Ishikawa (cell line): ENCODE results near the gene SLC35B1.

ENCODE experiments used
- CEBPB ChIP-seq: IDR thresholded peaks from 2 replicates; pipeline ENCODE4 v1.6.1; 2012
- CREB1 ChIP-seq: IDR thresholded peaks from 2 replicates; pipeline ENCODE4 v1.6.1; 2012; ENCODE audit warnings: low read depth
- EGR1 ChIP-seq: IDR thresholded peaks from 2 replicates; pipeline ENCODE4 v1.6.1; 2012
- EP300 ChIP-seq: IDR thresholded peaks from 2 replicates; pipeline ENCODE4 v1.6.1; 2012; ENCODE audit warnings: borderline replicate concordance
- FOXM1 ChIP-seq: IDR thresholded peaks from 2 replicates; pipeline ENCODE4 v1.6.1; 2012; ENCODE audit warnings: low read depth, borderline replicate concordance
- MAX ChIP-seq: IDR thresholded peaks from 2 replicates; pipeline ENCODE4 v1.6.1; 2012
- NFIC ChIP-seq: IDR thresholded peaks from 2 replicates; pipeline ENCODE4 v1.6.1; 2012
- RAD21 ChIP-seq: IDR thresholded peaks from 2 replicates; pipeline ENCODE4 v1.6.1; 2012; ENCODE audit warnings: low read depth
- REST ChIP-seq: IDR thresholded peaks from 2 replicates; pipeline ENCODE4 v1.6.1; 2012; ENCODE audit warnings: low read depth, mild to moderate bottlenecking
- TAF1 ChIP-seq: IDR thresholded peaks from 2 replicates; pipeline ENCODE4 v1.6.1; 2012; ENCODE audit warnings: low read depth, mild to moderate bottlenecking
- TCF12 ChIP-seq: IDR thresholded peaks from 2 replicates; pipeline ENCODE4 v1.6.1; 2012; ENCODE audit warnings: low read depth
- TEAD4 ChIP-seq: IDR thresholded peaks from 2 replicates; pipeline ENCODE4 v1.6.1; 2012
- USF1 ChIP-seq: IDR thresholded peaks from 2 replicates; pipeline ENCODE4 v1.6.1; 2012
- YY1 ChIP-seq: IDR thresholded peaks from 2 replicates; pipeline ENCODE4 v1.6.1; 2012; ENCODE audit warnings: low read depth
- ZBTB7A ChIP-seq: IDR thresholded peaks from 2 replicates; pipeline ENCODE4 v1.6.1; 2012; ENCODE audit warnings: low read depth

The SLC35B1 gene

GRCh38 chr17:49730078-49730784 is 22.5 kb upstream of the SLC35B1 start:
- TF ChIP-seq CREB1 (no peak), MAX (no peak), EP300 (no peak), RAD21 (no peak), FOXM1 (no peak), TAF1 (no peak), EGR1 (no peak), REST (no peak), ZBTB7A (no peak), NFIC (no peak), CEBPB (no peak), YY1 (no peak), TCF12 (no peak), USF1 (no peak)

GRCh38 chr17:49729069-49729468 is 21.3 kb upstream of the SLC35B1 start:
- no peak for TF ChIP-seq TCF12

- TF ChIP-seq REST = no peak
- no peak for TF ChIP-seq RAD21
- TF ChIP-seq TCF12 = no peak
- no peak for TF ChIP-seq TEAD4
- TF ChIP-seq EP300 = no peak
- TF ChIP-seq CEBPB = no peak
- no peak for TF ChIP-seq EGR1
- TF ChIP-seq USF1 = no peak
- no peak for TF ChIP-seq ZBTB7A
- no peak for TF ChIP-seq YY1
- TF ChIP-seq MAX = no peak
- TF ChIP-seq CREB1 = no peak
- TF ChIP-seq FOXM1 = no peak
- no peak for TF ChIP-seq NFIC
- TF ChIP-seq TAF1 = no peak
Measured at GRCh38 chr17:49728425-49728824, 20.7 kb upstream of the SLC35B1 start.

- TF ChIP-seq ZBTB7A (no peak), TEAD4 (no peak), EP300 (no peak), YY1 (no peak), NFIC (no peak), EGR1 (no peak), RAD21 (no peak), TCF12 (no peak), CEBPB (no peak)
Measured at GRCh38 chr17:49727380-49727779, 19.6 kb upstream of the SLC35B1 start.

- TF ChIP-seq ZBTB7A (no peak), TCF12 (no peak), MAX (no peak), FOXM1 (no peak), TEAD4 (no peak), YY1 (no peak), RAD21 (no peak), CEBPB (no peak), EP300 (no peak), TAF1 (no peak), REST (no peak), EGR1 (no peak), NFIC (no peak)
Measured at GRCh38 chr17:49725452-49726130, 17.8 kb upstream of the SLC35B1 start.
